Liver (tissue), 9 donors: Measurements from ENCODE around the gene NDUFAF7. TPM values are rescaled to one million over a fixed set of nuclear protein-coding genes. Genes with fewer than 3 reads are reported as not detected.

Experiments
- DNase-seq: peaks from one replicate; pipeline ENCODE4 v3.0.0-alpha.2; 2017; ENCODE audit warnings: low spot score
- H3K27ac ChIP-seq, 2 donors: one replicate each; pipeline ENCODE4 v1.7.0; 2013; ENCODE audit warnings: inconsistent platforms in 2 of 2, low read length in 2 of 2, control low read depth in 1 of 2, low read depth in 1 of 2, mild to moderate bottlenecking in 1 of 2
- H3K27me3 ChIP-seq, 4 donors: one replicate each; pipeline versions ENCODE4 v1.6.1 to v1.7.0; 2013; ENCODE audit warnings: low read length in 3 of 4, inconsistent platforms in 1 of 4, mild to moderate bottlenecking in 1 of 4, moderate library complexity in 1 of 4; ENCODE audit not compliant: control insufficient read depth in 4 of 4, insufficient read depth in 4 of 4
- H3K36me3 ChIP-seq, 4 donors: one replicate each; pipeline versions ENCODE4 v1.6.1 to v1.7.0; 2013; ENCODE audit warnings: low read length in 3 of 4, mild to moderate bottlenecking in 3 of 4, low read depth in 1 of 4, moderate library complexity in 1 of 4; ENCODE audit not compliant: control insufficient read depth in 4 of 4, insufficient read depth in 3 of 4
- H3K4me1 ChIP-seq, 4 donors: one replicate each; pipeline versions ENCODE4 v1.6.1 to v1.7.0; 2013; ENCODE audit warnings: low read length in 3 of 4, mild to moderate bottlenecking in 3 of 4, moderate library complexity in 1 of 4; ENCODE audit not compliant: control insufficient read depth in 4 of 4, insufficient read depth in 4 of 4
- H3K4me3 ChIP-seq, 3 donors: one replicate each; pipeline versions ENCODE4 v1.6.1 to v1.7.0; 2013; ENCODE audit warnings: low read length in 3 of 3, control low read depth in 1 of 3, low read depth in 1 of 3, mild to moderate bottlenecking in 1 of 3
- H3K9ac ChIP-seq, 2 donors: one replicate each; pipeline ENCODE4 v1.7.0; 2013; ENCODE audit warnings: low read length in 2 of 2, mild to moderate bottlenecking in 2 of 2, moderate library complexity in 2 of 2, control low read depth in 1 of 2, low read depth in 1 of 2
- H3K9me3 ChIP-seq, 4 donors: one replicate each; pipeline versions ENCODE4 v1.6.1 to v1.7.0; 2013; ENCODE audit warnings: low read length in 3 of 4; ENCODE audit not compliant: control insufficient read depth in 4 of 4
- ATF3 ChIP-seq: IDR thresholded peaks from 2 replicates; pipeline ENCODE4 v1.6.1; 2016; ENCODE audit warnings: antibody characterized with exemption
- CTCF ChIP-seq: fragments of 150-350 bp; IDR thresholded peaks from 2 replicates; pipeline ENCODE4 v1.5.1; 2017; ENCODE audit warnings: improper control_type of control experiment, low read depth, low read length; ENCODE audit not compliant: missing input control
- EGR1 ChIP-seq, 2 donors: IDR thresholded peaks; 2 replicates each; pipeline ENCODE4 v1.6.1; 2016 to 2018; ENCODE audit warnings: antibody characterized with exemption in 2 of 2, low read depth in 2 of 2
- FOXA1 ChIP-seq: IDR thresholded peaks from 2 replicates; pipeline ENCODE4 v1.6.1; 2016; ENCODE audit warnings: antibody characterized with exemption
- FOXA2 ChIP-seq: IDR thresholded peaks from 2 replicates; pipeline ENCODE4 v1.6.1; 2016; ENCODE audit warnings: antibody characterized with exemption
- GABPA ChIP-seq, 2 donors: IDR thresholded peaks in 1 of 2; conservative IDR thresholded peaks in 1 of 2; 2 replicates each; pipeline ENCODE4 v1.6.1; 2016; ENCODE audit warnings: antibody characterized with exemption in 2 of 2, mild to moderate bottlenecking in 1 of 2, moderate library complexity in 1 of 2
- HNF4A ChIP-seq, 2 donors: conservative IDR thresholded peaks; 2 replicates each; pipeline ENCODE4 v1.6.1; 2016; ENCODE audit warnings: antibody characterized with exemption in 2 of 2, mild to moderate bottlenecking in 2 of 2
- HNF4G ChIP-seq: IDR thresholded peaks from 2 replicates; pipeline ENCODE4 v1.6.1; 2016; ENCODE audit warnings: antibody characterized with exemption
- MAX ChIP-seq: IDR thresholded peaks from 2 replicates; pipeline ENCODE4 v1.6.1; 2016; ENCODE audit warnings: antibody characterized with exemption
- NR2F2 ChIP-seq: IDR thresholded peaks from 2 replicates; pipeline ENCODE4 v1.6.1; 2016; ENCODE audit warnings: antibody characterized with exemption
- RAD21 ChIP-seq, 2 donors: IDR thresholded peaks; 2 replicates each; pipeline ENCODE4 v1.6.1; 2016; ENCODE audit warnings: antibody characterized with exemption in 2 of 2, mild to moderate bottlenecking in 2 of 2
- REST ChIP-seq: IDR thresholded peaks from 2 replicates; pipeline ENCODE4 v1.6.1; 2016; ENCODE audit warnings: antibody characterized with exemption, mild to moderate bottlenecking
- RXRA ChIP-seq, 2 donors: IDR thresholded peaks; 2 replicates each; pipeline ENCODE4 v1.6.1; 2017 to 2018; ENCODE audit warnings: antibody characterized with exemption in 2 of 2, mild to moderate bottlenecking in 1 of 2
- SP1 ChIP-seq: IDR thresholded peaks from 2 replicates; pipeline ENCODE4 v1.6.1; 2018; ENCODE audit warnings: antibody characterized with exemption, mild to moderate bottlenecking
- TAF1 ChIP-seq: conservative IDR thresholded peaks from 2 replicates; pipeline ENCODE4 v1.6.1; 2016; ENCODE audit warnings: antibody characterized with exemption, mild to moderate bottlenecking
- YY1 ChIP-seq: IDR thresholded peaks from 2 replicates; pipeline ENCODE4 v1.6.1; 2016; ENCODE audit warnings: antibody characterized with exemption, mild to moderate bottlenecking
- ZBTB33 ChIP-seq: IDR thresholded peaks from 2 replicates; pipeline ENCODE4 v1.6.1; 2016; ENCODE audit warnings: antibody characterized with exemption
- polyA plus RNA-seq, 2 donors: library from polyadenylated mRNA; stranded (reverse) in 1 of 2; unstranded in 1 of 2; fragments of 200-250 nt in 1 of 2; fragments of >200 nt in 1 of 2; fragmentation: Nextera tagmentation in 1 of 2; extraction: Ambion mirVana in 1 of 2; gene quantifications; one replicate each; pipeline versions ENCODE4 v1.2.1 to v1.2.3, GENCODE V29; 2013 to 2015
- total RNA-seq, 2 donors: library from RNA; depleted of rRNA; stranded (reverse); fragments of >200 nt; gene quantifications; one replicate each; pipeline ENCODE4 v1.2.3, GENCODE V29; 2014
- donor health status: healthy.
- donor health status: healthy.
- donor health status: healthy.
- donor health status: healthy.
- donor health status: healthy.

Gene NDUFAF7
- total and polyA plus RNA-seq, 4 donors, result 8.7 to 13.6 (median 11.3) TPM

GRCh38 chr2:37297632-37298031, 66.2 kb downstream of the NDUFAF7 start:
- H3K9me3 ChIP-seq, result no peaks in the 10 kb centered on the region
- H3K4me3 ChIP-seq, result no peak overlapping the region
- no peak overlapping the region for H3K9ac ChIP-seq
- H3K27me3 ChIP-seq, result no peaks in the 10 kb centered on the region
- H3K4me1 ChIP-seq, result no peaks in the 10 kb centered on the region
- DNase-seq, result no peak
- H3K36me3 ChIP-seq, result no peaks in the 10 kb centered on the region
- TF ChIP-seq NR2F2 (no peak), HNF4G (no peak), MAX (no peak), TAF1 (no peak), FOXA2 (no peak), RXRA (IDR thresholded peaks at IDR 0.05) (no peak), EGR1 (IDR thresholded peaks at IDR 0.05; ENCODE audit: low read depth in 2 of 2) (no peak), RAD21 (IDR thresholded peaks at IDR 0.05) (no peak), CTCF (no peak), GABPA (IDR thresholded peaks at IDR 0.05 in 1 of 2, conservative IDR thresholded peaks at IDR 0.05 in 1 of 2) (no peak), YY1 (no peak), REST (no peak), FOXA1 (no peak), HNF4A (conservative IDR thresholded peaks at IDR 0.05) (no peak), ATF3 (no peak), SP1 (no peak), ZBTB33 (no peak)
- H3K27ac ChIP-seq, result no peak overlapping the region

Other genes with a start within 250 kb of the NDUFAF7 start
- gene HEATR5B, start 147.3 kb upstream of the NDUFAF7 start, total RNA-seq, result 10 to 100 TPM; 16.3 to 24.3 TPM
- 1 to 10 TPM; 4.1 to 6.9 TPM for gene HEATR5B, start 147.3 kb upstream of the NDUFAF7 start, polyA plus RNA-seq
- 1 to 10 TPM; 4.9 to 7.3 TPM for gene GPATCH11, start 147.1 kb upstream of the NDUFAF7 start, total RNA-seq
- 1 to 10 TPM; 1.4 to 1.9 TPM for gene GPATCH11, start 147.1 kb upstream of the NDUFAF7 start, polyA plus RNA-seq
- gene EIF2AK2, start 74.7 kb upstream of the NDUFAF7 start, total RNA-seq, result 10 to 100 TPM; 14.9 to 20.0 TPM
- gene EIF2AK2, start 74.7 kb upstream of the NDUFAF7 start, polyA plus RNA-seq, result 10 to 100 TPM in 1 of 2 donors, 1 to 10 TPM in 1; 4.4 to 11.4 TPM
- gene SULT6B1, start 43.0 kb upstream of the NDUFAF7 start, total RNA-seq, result not detected
- gene SULT6B1, start 43.0 kb upstream of the NDUFAF7 start, polyA plus RNA-seq, result not detected
- gene CEBPZOS, start 35.2 kb upstream of the NDUFAF7 start, total RNA-seq, result 10 to 100 TPM; 10.2 to 16.8 TPM
- gene CEBPZOS, start 35.2 kb upstream of the NDUFAF7 start, polyA plus RNA-seq, result 10 to 100 TPM in 1 of 2 donors, 1 to 10 TPM in 1; 9.1 to 22.9 TPM
- gene CEBPZ, start 62 bp upstream of the NDUFAF7 start, total RNA-seq, result 10 to 100 TPM; 19.1 to 25.6 TPM
- gene CEBPZ, start 62 bp upstream of the NDUFAF7 start, polyA plus RNA-seq, result 10 to 100 TPM; 15.7 to 20.7 TPM
- gene PRKD3, start 93.2 kb downstream of the NDUFAF7 start, total RNA-seq, result 10 to 100 TPM in 1 of 2 donors, 1 to 10 TPM in 1; 10.0 to 19.7 TPM
- 1 to 10 TPM; 4.4 to 6.2 TPM for gene PRKD3, start 93.2 kb downstream of the NDUFAF7 start, polyA plus RNA-seq
- gene QPCT, start 113.0 kb downstream of the NDUFAF7 start, total RNA-seq, result 1 to 10 TPM; 1.1 to 3.0 TPM
- gene QPCT, start 113.0 kb downstream of the NDUFAF7 start, polyA plus RNA-seq, result 1 to 10 TPM in 1 of 2 donors, under 1 TPM in 1; 0.61 to 1.3 TPM